ENCODE measurements around the gene WFIKKN1. TPM values are rescaled to one million over a fixed set of nuclear protein-coding genes. Genes with fewer than 3 reads are reported as not detected.

Gene WFIKKN1
- total and polyA plus RNA-seq, 2 of the 13 experiments (the other 11 are each of a cell fraction or from before 2014, with no cell fraction given): 1.7 to 4.9 TPM

- TF ChIP-seq STAT6 (CRISPR knock-in tag; IDR thresholded peaks at IDR 0.05; ENCODE audit: borderline replicate concordance): no peak
- no peak for TF ChIP-seq SUZ12 (IDR thresholded peaks at IDR 0.05; ENCODE audit: low read depth, low read length)
- no peak for TF ChIP-seq MIXL1 (CRISPR knock-in tag; IDR thresholded peaks at IDR 0.05)
- no peak for TF ChIP-seq ZBTB20 (CRISPR knock-in tag; IDR thresholded peaks at IDR 0.05; ENCODE audit: borderline replicate concordance, low read depth)
- TF ChIP-seq ZNF629 (CRISPR knock-in tag; conservative IDR thresholded peaks at IDR 0.05): no peak
- peak; percentile 51; the same call in 1 of the 2 replicates for TF ChIP-seq SIN3A (IDR thresholded peaks at IDR 0.05; ENCODE audit: borderline replicate concordance, low read depth, low read length)
- TF ChIP-seq CBX5 (CRISPR knock-in tag; IDR thresholded peaks at IDR 0.05; ENCODE audit: borderline replicate concordance): no peak
- TF ChIP-seq PHB2 (IDR thresholded peaks at IDR 0.05; ENCODE audit: partially characterized antibody): no peak
- no peak for TF ChIP-seq RAD51 (IDR thresholded peaks at IDR 0.05; ENCODE audit: borderline replicate concordance)
- TF ChIP-seq HNF1B (CRISPR knock-in tag; IDR thresholded peaks at IDR 0.05): no peak
- no peak for TF ChIP-seq NFKBIZ (CRISPR knock-in tag; IDR thresholded peaks at IDR 0.05)
- TF ChIP-seq ZNF577 (CRISPR knock-in tag; IDR thresholded peaks at IDR 0.05; ENCODE audit: borderline replicate concordance, low read depth): no peak
- no peak for TF ChIP-seq ZBTB44 (CRISPR knock-in tag; IDR thresholded peaks at IDR 0.05)
- no peak for TF ChIP-seq FOXA1 (IDR thresholded peaks at IDR 0.05)
- TF ChIP-seq FOXA1 (CRISPR knock-in tag; IDR thresholded peaks at IDR 0.05): no peak
- no peak for TF ChIP-seq RCOR2 (CRISPR knock-in tag; IDR thresholded peaks at IDR 0.05)
- TF ChIP-seq BCLAF1 (IDR thresholded peaks at IDR 0.05): no peak
- TF ChIP-seq CCAR2 (optimal IDR thresholded peaks at IDR 0.05; ENCODE audit: low read depth, low read length): no peak
- TF ChIP-seq ZNF253 (CRISPR knock-in tag; IDR thresholded peaks at IDR 0.05; ENCODE audit: borderline replicate concordance): no peak
- TF ChIP-seq EED (CRISPR knock-in tag; IDR thresholded peaks at IDR 0.05): no peak
Measured at GRCh38 chr16:641326-642188, 10.8 kb downstream of the WFIKKN1 start, which contains the start of gene MCRIP2 (continued).
